ENCODE results near the gene TM4SF4. TPM values are rescaled to one million over a fixed set of nuclear protein-coding genes. Genes with fewer than 3 reads are reported as not detected.

The TM4SF4 gene
- total RNA-seq, 1 donor from 2014 or later: not detected

DNA sequence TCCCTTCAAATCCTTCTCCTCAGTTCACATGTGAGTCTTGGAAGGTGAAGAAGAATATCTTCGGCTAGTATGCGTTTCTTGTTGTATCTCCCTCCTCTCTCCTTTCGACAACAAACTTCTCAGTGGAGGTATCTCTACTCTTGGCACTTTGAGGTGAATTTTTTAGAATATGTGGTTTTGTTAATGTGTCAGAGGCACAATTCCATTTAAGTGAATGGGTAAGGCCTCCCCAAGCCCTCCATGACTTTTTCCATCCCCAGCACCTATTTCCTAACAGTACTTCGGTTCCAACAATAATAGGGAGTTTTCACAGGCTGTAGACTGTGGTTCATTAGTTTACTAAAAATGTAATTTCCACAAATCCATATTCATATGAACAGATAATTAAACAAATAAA, 74.2 kb downstream of the TM4SF4 start:
- no peak for DNase-seq (ENCODE audit: low spot score)

DNA sequence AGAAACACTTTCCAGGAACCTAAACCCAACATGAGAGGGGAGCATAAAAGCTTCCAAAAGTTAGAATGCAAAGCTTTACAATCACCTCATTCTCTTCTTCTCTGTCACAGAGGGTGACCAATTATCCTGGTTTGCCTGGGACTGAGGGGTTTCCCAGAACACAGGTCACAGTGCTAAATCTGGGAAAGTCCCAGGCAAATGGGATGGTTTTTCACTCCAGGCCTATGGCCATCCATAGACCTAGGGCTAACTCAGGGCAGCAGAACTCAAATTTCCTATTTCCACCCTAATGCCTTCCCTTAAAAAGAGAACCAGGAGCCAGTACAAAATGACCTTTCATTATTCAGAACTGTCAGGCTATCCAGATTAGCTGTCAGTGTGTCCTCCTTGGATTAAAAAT, 77.0 kb downstream of the TM4SF4 start:
- DNase-seq (ENCODE audit: low spot score): no peak

DNA sequence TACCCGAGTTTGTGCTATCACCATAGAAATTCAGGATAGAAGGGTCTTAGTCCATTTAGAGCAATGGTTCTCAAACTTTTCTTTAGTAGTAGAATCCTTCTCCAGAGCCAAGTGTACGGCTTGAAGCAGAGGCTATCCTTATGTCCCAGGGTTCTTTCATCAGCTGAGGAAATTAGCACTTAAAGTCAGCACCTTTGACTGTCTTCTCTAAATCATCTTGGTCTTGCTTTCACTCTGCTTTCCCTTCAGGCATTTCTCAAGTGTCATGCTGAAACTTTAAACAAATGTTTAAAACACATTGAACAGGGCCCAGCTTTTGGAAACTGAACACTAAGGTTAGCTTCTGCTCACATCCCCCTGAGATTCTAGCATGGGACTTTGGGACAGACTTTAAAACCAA, 78.2 kb downstream of the TM4SF4 start:
- no peak for DNase-seq (ENCODE audit: low spot score)

Other genes starting within 250 kb of the TM4SF4 start
- gene TM4SF18, start 141.1 kb upstream of the TM4SF4 start, total RNA-seq: 3.7 TPM
- 58.1 TPM for gene TM4SF1, start 97.0 kb upstream of the TM4SF4 start, total RNA-seq
- 67.1 TPM for gene WWTR1, start 183.3 kb downstream of the TM4SF4 start, total RNA-seq